BLaER1 treated with 17β-estradiol and CSF1 and Interleukin-3, amounts not matched to agents 10 nM and 100 nM (cell line): Measurements from ENCODE around the gene OTOS.

ENCODE experiments used
- H3K27ac ChIP-seq, 11 experiments: shearing (Covaris generic); formaldehyde crosslinking; 2 replicates each; pipeline ENCODE4 v1.8.1; 2022
- H3K27me3 ChIP-seq, 11 experiments: shearing (Covaris generic); formaldehyde crosslinking; 2 replicates each; pipeline ENCODE4 v1.8.1; 2022
- H3K36me3 ChIP-seq, 11 experiments: shearing (Covaris generic); formaldehyde crosslinking; 2 replicates each; pipeline ENCODE4 v1.8.1; 2022
- H3K4me1 ChIP-seq, 10 experiments: shearing (Covaris generic); formaldehyde crosslinking; 2 replicates each; pipeline ENCODE4 v1.8.1; 2022
- H3K4me2 ChIP-seq, 11 experiments: shearing (Covaris generic); formaldehyde crosslinking; 2 replicates each; pipeline ENCODE4 v1.8.1; 2022
- H3K4me3 ChIP-seq, 10 experiments: shearing (Covaris generic); formaldehyde crosslinking; 2 replicates each; pipeline ENCODE4 v1.8.1; 2022
- H3K9ac ChIP-seq, 11 experiments: shearing (Covaris generic); formaldehyde crosslinking; 2 replicates each; pipeline ENCODE4 v1.8.1; 2022
- H3K9me3 ChIP-seq, 11 experiments: shearing (Covaris generic); formaldehyde crosslinking; replicated peaks in 1 of 11; 2 replicates each; pipeline ENCODE4 v1.8.1; 2022
- H4K20me1 ChIP-seq, 11 experiments: shearing (Covaris generic); formaldehyde crosslinking; 2 replicates each; pipeline ENCODE4 v1.8.1; 2022
- Cebpa-rat ChIP-seq, 11 experiments: shearing (Covaris generic); IDR thresholded peaks; 2 replicates each; pipeline ENCODE4 v1.8.1; 2022

Gene OTOS

DNA sequence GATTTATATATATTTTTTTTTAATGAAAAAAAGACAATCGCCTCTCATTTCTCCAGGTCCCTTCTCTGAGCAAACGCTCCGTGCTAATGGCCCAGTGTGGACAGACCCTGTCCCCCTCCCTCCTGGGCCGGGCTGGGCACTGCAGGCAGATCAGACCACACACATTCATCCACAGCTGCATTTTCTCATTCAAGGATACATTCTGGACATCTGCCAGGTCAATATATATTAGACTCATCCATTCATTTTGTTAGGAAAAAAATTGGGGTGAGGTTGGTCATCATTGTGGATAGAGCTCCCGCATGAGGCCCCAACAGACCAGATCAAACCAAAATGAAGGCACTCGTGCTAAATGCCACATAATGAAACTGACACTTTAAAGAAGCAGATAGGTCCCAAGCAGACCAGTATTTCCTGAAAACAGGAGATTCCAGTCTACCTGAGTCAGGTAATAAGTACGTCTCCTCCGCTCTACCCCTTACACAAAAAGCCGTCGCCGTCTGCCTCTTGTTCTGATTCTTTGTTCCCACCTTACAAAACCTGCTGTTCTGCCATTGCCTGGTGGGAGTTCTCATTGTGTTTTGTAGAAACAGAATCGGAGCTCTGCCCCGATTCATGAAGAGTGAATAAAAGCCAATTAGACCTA, 15.4 kb upstream of the OTOS start:
- no peak for TF ChIP-seq Cebpa-rat (IDR thresholded peaks at IDR 0.05)
- Histone ChIP-seq H3K27ac (no peak overlapping the region), H3K4me3 (no peak overlapping the region), H3K36me3 (no peaks in the 10 kb centered on the region), H3K9ac (no peak overlapping the region), H3K4me1 (no peaks in the 10 kb centered on the region), H3K9me3 (0 out of 22 replicates have a peak, but pooled peaks cover 0 to 6% (median 0%) of the 10 kb centered on the region in 11 experiments), H3K27me3 (no peaks in the 10 kb centered on the region), H4K20me1 (no peaks in the 10 kb centered on the region), H3K4me2 (no peak overlapping the region)

DNA sequence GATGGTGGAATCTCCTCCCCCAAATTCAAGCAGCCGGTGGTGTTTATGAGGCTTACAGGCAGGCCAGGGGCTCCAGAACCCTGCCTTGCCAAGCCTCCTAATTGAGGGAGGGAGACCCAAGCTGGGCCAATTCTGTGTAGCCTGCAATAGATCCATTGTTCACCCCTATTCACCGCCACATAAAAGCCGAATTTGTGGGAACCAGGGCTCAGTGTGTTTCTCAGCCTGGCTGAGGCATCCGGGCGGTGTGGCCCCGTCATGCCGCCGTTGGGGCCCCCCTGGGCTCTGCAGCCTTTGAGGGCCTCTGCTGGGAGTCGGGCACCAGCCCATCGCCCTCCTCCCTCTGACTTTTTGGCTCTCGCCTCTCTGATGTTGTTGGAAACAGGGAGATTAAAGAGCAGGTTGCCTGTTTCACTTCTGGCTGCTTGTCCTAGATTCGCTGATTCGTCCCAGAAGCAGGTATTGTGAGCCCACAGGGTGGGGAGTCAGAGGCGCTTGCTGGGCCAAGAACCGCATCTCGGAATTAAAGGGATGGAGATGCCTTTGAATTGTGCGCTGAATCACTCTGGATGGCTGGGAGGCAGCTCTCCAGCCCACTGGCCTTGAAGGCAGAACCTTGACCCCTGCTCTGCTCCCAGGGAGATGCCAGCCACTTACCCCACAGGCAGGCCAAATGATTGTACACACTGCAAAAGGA, 14.7 kb upstream of the OTOS start:
- no peak overlapping the region for H3K9ac ChIP-seq
- no peaks in the 10 kb centered on the region for H3K36me3 ChIP-seq
- 0 out of 22 replicates have a peak, but pooled peaks cover 0 to 6% (median 0%) of the 10 kb centered on the region in 11 experiments for H3K9me3 ChIP-seq
- H3K4me2 ChIP-seq, result no peak overlapping the region
- H3K27me3 ChIP-seq, result no peaks in the 10 kb centered on the region
- H3K4me3 ChIP-seq, result no peak overlapping the region
- H4K20me1 ChIP-seq, result no peaks in the 10 kb centered on the region
- H3K27ac ChIP-seq, result no peak overlapping the region
- H3K4me1 ChIP-seq, result no peaks in the 10 kb centered on the region
- TF ChIP-seq Cebpa-rat (IDR thresholded peaks at IDR 0.05), result no peak

DNA sequence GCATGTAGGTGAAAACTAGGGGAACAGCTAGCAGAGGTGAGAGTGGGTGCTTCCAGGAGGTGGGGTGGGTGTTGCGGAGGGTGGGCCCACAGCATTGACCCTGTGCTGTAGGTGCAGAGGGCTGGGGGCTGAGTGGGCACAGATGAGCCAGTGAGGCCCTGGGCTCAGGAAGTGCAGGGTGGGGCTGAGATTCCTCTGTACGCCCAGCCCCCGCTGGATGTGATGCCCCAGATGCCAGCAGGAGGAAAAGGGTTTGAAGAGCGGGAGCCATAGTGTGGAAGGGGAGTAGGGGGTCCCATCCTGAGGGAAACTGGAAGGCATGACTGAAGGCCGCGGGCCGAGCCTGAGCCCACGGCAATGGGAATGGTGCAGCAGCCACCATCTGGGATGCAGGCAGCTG, 14.1 kb upstream of the OTOS start:
- 0 out of 22 replicates have a peak, but pooled peaks cover 0 to 6% (median 0%) of the 10 kb centered on the region in 11 experiments for H3K9me3 ChIP-seq
- TF ChIP-seq Cebpa-rat (IDR thresholded peaks at IDR 0.05), result no peak

DNA sequence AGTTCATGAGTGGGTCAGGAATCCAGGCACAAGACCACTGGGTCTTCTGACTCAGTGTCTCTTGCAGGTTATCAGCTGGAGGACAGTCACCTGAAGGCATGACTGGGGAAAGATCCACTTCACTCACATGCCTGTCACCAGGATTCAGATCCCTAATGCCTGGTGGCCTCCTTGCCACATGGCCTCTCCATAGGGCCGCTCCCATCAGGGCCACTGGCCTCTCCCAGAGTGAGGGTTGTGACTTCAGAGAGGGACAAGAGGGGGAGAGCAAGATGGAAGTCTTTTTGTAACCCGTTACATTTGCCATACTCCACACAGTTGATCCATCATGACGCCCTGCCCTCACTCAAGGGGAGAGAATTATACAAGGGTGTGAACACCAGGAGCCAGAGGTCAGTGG, 13.0 kb upstream of the OTOS start:
- no peaks in the 10 kb centered on the region for H3K36me3 ChIP-seq
- H3K27me3 ChIP-seq, result no peaks in the 10 kb centered on the region
- no peak overlapping the region for H3K27ac ChIP-seq
- 0 out of 22 replicates have a peak, but pooled peaks cover 0 to 5% (median 0%) of the 10 kb centered on the region in 11 experiments for H4K20me1 ChIP-seq
- H3K9me3 ChIP-seq, result 0 out of 22 replicates have a peak, but pooled peaks cover 0 to 6% (median 0%) of the 10 kb centered on the region in 11 experiments
- H3K9ac ChIP-seq, result no peak overlapping the region
- no peak for TF ChIP-seq Cebpa-rat (IDR thresholded peaks at IDR 0.05)
- no peak overlapping the region for H3K4me2 ChIP-seq
- H3K4me1 ChIP-seq, result no peaks in the 10 kb centered on the region
- H3K4me3 ChIP-seq, result no peak overlapping the region

More for the DNA sequence above, 14.1 kb upstream of the OTOS start:
- no peaks in the 10 kb centered on the region for H3K36me3 ChIP-seq
- no peak overlapping the region for H3K4me3 ChIP-seq
- no peaks in the 10 kb centered on the region for H3K27me3 ChIP-seq
- H3K27ac ChIP-seq, result no peak overlapping the region
- H4K20me1 ChIP-seq, result no peaks in the 10 kb centered on the region
- H3K9ac ChIP-seq, result no peak overlapping the region
- no peak overlapping the region for H3K4me2 ChIP-seq
- H3K4me1 ChIP-seq, result no peaks in the 10 kb centered on the region

DNA sequence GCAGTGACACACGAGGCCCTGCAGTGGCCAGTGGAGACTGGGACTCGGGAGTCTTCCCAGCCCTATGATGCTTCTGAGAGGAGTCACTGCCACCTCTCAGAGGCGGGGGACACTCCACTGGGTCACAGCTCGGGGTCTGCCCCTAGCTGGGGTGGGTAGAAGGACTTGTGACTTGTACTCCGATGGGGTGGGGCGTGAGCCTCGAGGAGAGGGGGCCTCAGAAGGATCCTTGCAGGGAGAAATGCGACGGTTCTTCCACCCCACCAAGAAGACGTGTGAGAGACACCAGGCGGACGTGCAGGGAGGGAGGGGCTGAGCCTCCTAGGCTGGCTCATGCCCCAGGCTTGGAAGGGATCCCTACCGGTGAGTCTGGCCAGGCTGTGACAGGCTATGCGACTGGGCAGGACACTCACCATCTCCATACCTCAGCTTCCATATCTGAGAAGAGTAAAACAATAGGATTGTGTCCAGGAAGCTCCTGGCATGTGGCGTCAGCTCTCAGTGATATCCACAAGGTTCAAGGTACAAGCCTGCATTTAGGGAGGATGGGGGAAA, 11.1 kb upstream of the OTOS start:
- no peak overlapping the region for H3K4me2 ChIP-seq
- no peak overlapping the region for H3K27ac ChIP-seq
- no peaks in the 10 kb centered on the region for H3K27me3 ChIP-seq
- no peak overlapping the region for H3K4me3 ChIP-seq
- H3K36me3 ChIP-seq, result no peaks in the 10 kb centered on the region
- peaks cover 0 to 6% (median 0%) of the 10 kb centered on the region in 10 experiments; a peak in 6 of 20 replicates for H3K4me1 ChIP-seq
- H3K9ac ChIP-seq, result no peak overlapping the region
- TF ChIP-seq Cebpa-rat (IDR thresholded peaks at IDR 0.05), result no peak
- H4K20me1 ChIP-seq, result 0 out of 22 replicates have a peak, but pooled peaks cover 0 to 5% (median 0%) of the 10 kb centered on the region in 11 experiments
- H3K9me3 ChIP-seq, result 0 out of 22 replicates have a peak, but pooled peaks cover 0 to 6% (median 0%) of the 10 kb centered on the region in 11 experiments

DNA sequence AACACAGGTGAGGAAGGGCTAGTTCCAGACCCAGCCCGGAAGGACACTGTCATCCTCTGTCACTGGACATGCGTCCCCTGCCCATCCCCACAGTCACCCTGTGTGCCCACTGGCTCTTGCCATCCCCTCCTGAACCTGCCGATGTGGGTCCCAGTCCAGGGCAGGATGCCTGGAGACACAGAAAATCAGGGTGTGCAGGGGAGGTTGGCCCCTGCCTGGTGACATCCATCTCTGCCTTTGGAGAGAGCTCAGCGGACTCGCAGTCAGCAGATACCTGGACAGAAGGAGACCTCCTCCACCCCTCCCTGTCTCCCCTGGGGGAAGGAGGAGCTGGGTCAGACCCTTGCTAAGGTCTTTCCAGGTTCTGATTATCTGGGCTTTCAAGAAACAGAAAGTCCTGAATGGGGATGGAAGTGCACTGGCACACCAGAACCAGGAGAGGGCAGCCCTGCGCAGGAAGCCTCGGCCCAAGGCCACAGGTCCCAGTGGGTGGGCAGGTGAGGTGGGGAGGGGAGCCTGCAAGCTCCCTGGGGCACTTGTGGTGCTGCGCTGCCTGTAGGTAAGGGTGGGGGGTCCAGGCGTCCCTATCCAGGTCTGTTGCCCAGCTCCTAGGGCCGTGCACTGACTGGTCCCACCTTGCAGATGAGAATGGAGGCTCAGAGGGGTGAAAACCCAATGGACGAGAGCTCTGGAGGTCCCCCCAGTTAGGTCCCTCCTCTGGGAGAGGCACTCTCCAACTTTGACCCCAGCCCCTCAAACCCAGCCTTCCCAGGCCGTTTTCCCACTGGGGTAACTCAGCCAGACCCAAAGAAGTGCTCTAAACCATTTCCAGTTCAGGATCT, 9.7 kb upstream of the OTOS start:
- H3K4me1 ChIP-seq, result peaks cover 0 to 10% (median 0%) of the 10 kb centered on the region in 10 experiments; a peak in 6 of 20 replicates

DNA sequence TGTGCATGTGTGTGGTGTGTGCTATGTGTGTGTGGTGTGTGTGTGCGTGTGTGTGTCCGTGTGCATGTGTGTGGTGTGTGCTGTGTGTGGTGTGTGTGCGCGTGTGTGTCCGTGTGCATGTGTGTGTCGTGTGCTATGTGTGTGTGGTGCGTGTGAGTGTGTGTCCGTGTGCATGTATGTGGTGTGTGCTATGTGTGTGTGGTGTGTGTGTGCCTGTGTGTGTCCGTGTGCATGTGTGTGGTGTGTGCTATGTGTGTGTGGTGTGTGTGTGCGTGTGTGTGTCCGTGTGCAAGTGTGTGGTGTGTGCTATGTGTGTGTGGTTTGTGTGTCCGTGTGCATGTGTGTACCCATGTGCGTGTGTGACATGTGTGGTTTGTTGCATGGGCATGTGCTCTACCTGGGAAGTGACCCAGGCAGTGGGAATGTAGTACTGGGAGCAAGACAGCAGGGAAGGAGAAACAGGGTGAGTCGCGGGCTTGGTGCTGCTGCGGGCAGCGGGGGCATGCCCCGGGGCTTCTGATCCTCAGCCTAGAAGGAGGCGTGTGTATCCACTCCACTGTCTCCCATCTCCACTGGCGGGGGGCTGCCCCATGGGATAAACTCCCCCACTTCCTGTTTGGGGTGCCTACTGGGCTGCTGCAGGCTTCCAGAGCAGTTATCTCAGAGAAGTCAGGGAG, 7.6 kb upstream of the OTOS start:
- H3K4me3 ChIP-seq, result no peak overlapping the region
- no peak overlapping the region for H3K27ac ChIP-seq
- H4K20me1 ChIP-seq, result 0 out of 22 replicates have a peak, but pooled peaks cover 0 to 5% (median 0%) of the 10 kb centered on the region in 11 experiments
- H3K9ac ChIP-seq, result no peak overlapping the region
- no peaks in the 10 kb centered on the region for H3K36me3 ChIP-seq
- TF ChIP-seq Cebpa-rat (IDR thresholded peaks at IDR 0.05), result no peak
- no peaks in the 10 kb centered on the region for H3K27me3 ChIP-seq
- peaks cover 7 to 17% (median 9%) of the 10 kb centered on the region in 10 experiments; a peak in 18 of 20 replicates for H3K4me1 ChIP-seq
- no peak overlapping the region for H3K4me2 ChIP-seq
- 0 out of 22 replicates have a peak, but pooled peaks cover 0 to under 1% (median 0%) of the 10 kb centered on the region in 11 experiments for H3K9me3 ChIP-seq

More for the DNA sequence above, 9.7 kb upstream of the OTOS start:
- H3K36me3 ChIP-seq, result no peaks in the 10 kb centered on the region
- H3K27me3 ChIP-seq, result no peaks in the 10 kb centered on the region
- H3K27ac ChIP-seq, result no peak overlapping the region
- 0 out of 22 replicates have a peak, but pooled peaks cover 0 to 6% (median 0%) of the 10 kb centered on the region in 11 experiments for H3K9me3 ChIP-seq
- no peak overlapping the region; a peak in 1 of 22 replicates for H3K9ac ChIP-seq
- TF ChIP-seq Cebpa-rat (IDR thresholded peaks at IDR 0.05), result no peak
- H3K4me3 ChIP-seq, result no peak overlapping the region
- H3K4me2 ChIP-seq, result no peak overlapping the region
- 0 out of 22 replicates have a peak, but pooled peaks cover 0 to 5% (median 0%) of the 10 kb centered on the region in 11 experiments for H4K20me1 ChIP-seq

DNA sequence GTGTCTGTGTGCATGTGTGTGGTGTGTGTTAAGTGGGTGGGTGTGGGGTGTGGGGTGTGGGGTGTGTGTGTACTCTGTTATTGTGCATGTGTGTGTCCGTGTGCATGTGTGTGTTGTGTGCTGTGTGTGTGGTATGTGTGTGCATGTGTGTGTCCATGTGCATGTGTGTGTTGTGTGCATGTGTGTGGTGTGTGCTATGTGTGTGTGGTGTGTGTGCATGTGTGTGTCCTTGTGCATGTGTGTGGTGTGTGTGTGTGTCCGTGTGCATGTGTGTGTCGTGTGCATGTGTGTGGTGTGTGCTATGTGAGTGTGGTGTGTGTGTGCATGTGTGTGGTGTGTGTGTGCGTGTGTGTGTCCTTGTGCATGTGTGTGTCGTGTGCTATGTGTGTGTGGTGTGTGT, 6.9 kb upstream of the OTOS start:
- Histone ChIP-seq H3K9ac (no peak overlapping the region), H3K4me3 (no peak overlapping the region), H4K20me1 (0 out of 22 replicates have a peak, but pooled peaks cover 0 to 5% (median 0%) of the 10 kb centered on the region in 11 experiments), H3K27ac (no peak overlapping the region), H3K9me3 (no peaks in the 10 kb centered on the region), H3K27me3 (no peaks in the 10 kb centered on the region), H3K36me3 (no peaks in the 10 kb centered on the region), H3K4me1 (peaks cover 7 to 17% (median 9%) of the 10 kb centered on the region in 10 experiments; a peak in 18 of 20 replicates), H3K4me2 (no peak overlapping the region)
- no peak for TF ChIP-seq Cebpa-rat (IDR thresholded peaks at IDR 0.05)
